ENCODE results near the gene ALDH1A2. TPM values are rescaled to one million over a fixed set of nuclear protein-coding genes. Genes with fewer than 3 reads are reported as not detected.

ALDH1A2 gene
- total RNA-seq, 1 experiment from 2014 or later, result 0.98 TPM

- H3K4me3 ChIP-seq (ENCODE audit: low read depth in 2 of 2, low read length in 2 of 2), result no peak overlapping the region
- CTCF ChIA-PET, result no interaction called here
- POLR2A ChIA-PET, result no interaction called here
Measured at GRCh38 chr15:57994221-57995049, 71.1 kb downstream of the ALDH1A2 start.

More at GRCh38 chr15:57994221-57995049, 71.1 kb downstream of the ALDH1A2 start:
- Histone ChIP-seq H3K9me3 (ENCODE audit: control insufficient read depth, insufficient read depth, low read depth, low read length) (no peaks in the 10 kb centered on the region), H3K36me3 (ENCODE audit: control insufficient read depth, insufficient read depth, low read length) (no peaks in the 10 kb centered on the region), H3K27me3 (ENCODE audit: control insufficient read depth, insufficient read depth, low read length) (peaks cover 8% of the 10 kb centered on the region), H3K27ac (ENCODE audit: low read length) (no peak overlapping the region), H3K4me1 (ENCODE audit: control insufficient read depth, insufficient read depth, low read length) (no peaks in the 10 kb centered on the region)
- in situ Hi-C loops (cut with HindIII; ENCODE audit: low pct_unique_long_range_greater_than_20kb, low sequenced_read_pairs), result no loop called here
- TF ChIP-seq POLR2AphosphoS5 (IDR thresholded peaks at IDR 0.05; ENCODE audit: low read depth, low read length), result no peak
- TF ChIP-seq TCF7L2 (IDR thresholded peaks at IDR 0.05; ENCODE audit: low read depth, low read length), result no peak
- TF ChIP-seq SIN3A (IDR thresholded peaks at IDR 0.05; ENCODE audit: borderline replicate concordance, insufficient read depth, low read depth, low read length), result no peak
- TF ChIP-seq REST (IDR thresholded peaks at IDR 0.05; ENCODE audit: insufficient read depth in 1 of 2, low read depth in 2 of 2, low read length in 1 of 2), result no peak
- TF ChIP-seq CTCF (IDR thresholded peaks at IDR 0.05), result no peak
- BruUV-seq (replicated peaks), result no TSS peak
- ATAC-seq (no peak), DNase-seq (ENCODE audit: low read depth, low spot score) (no peak)
- intact Hi-C loops (cut with micrococcal nuclease; ENCODE audit: unreplicated experiment), result no loop called here

Measured in Panc1 (cell line).